K562 (cell line): Measurements from ENCODE around the gene ZFPM1. TPM values are rescaled to one million over a fixed set of nuclear protein-coding genes. Genes with fewer than 3 reads are reported as not detected.

Experiments
- CC2D1A ChIP-seq: fragments of 450-650 bp; IDR thresholded peaks from 2 replicates; pipeline ENCODE4 v1.6.1; 2017; ENCODE audit warnings: mild to moderate bottlenecking
- ELF1 ChIP-seq: fragments of 200-800 bp; sonication (Bioruptor generic); IDR thresholded peaks from 2 replicates; pipeline ENCODE4 v1.6.1; 2016; ENCODE audit warnings: missing genetic modification characterization, missing compliant biosample characterization
- HNRNPK ChIP-seq: fragments of 200-400 bp; formaldehyde crosslinking; IDR thresholded peaks from one replicate; pipeline ENCODE4 v1.6.1; 2018; ENCODE audit warnings: mild to moderate bottlenecking, low read depth, low read length; ENCODE audit not compliant: poor library complexity, severe bottlenecking
- L3MBTL2 ChIP-seq: fragments of 450-650 bp; IDR thresholded peaks from 2 replicates; pipeline ENCODE4 v1.6.1; 2016; ENCODE audit warnings: mild to moderate bottlenecking, moderate library complexity
- NBN ChIP-seq: fragments of 450-650 bp; IDR thresholded peaks from 2 replicates; pipeline ENCODE4 v1.6.1; 2016; ENCODE audit warnings: low read depth, mild to moderate bottlenecking
- NCOA1 ChIP-seq: fragments of 450-650 bp; IDR thresholded peaks from 2 replicates; pipeline ENCODE4 v1.6.1; 2016; ENCODE audit warnings: low read depth
- NCOA2 ChIP-seq, 2 experiments: fragments of 450-650 bp; IDR thresholded peaks; 2 replicates each; pipeline ENCODE4 v1.6.1; 2018; ENCODE audit warnings: mild to moderate bottlenecking in 2 of 2, moderate library complexity in 1 of 2; ENCODE audit not compliant: partially characterized antibody in 2 of 2
- PTBP1 ChIP-seq: fragments of 200-400 bp; formaldehyde crosslinking; IDR thresholded peaks from 2 replicates; pipeline ENCODE4 v1.6.1; 2017; ENCODE audit warnings: low read depth, low read length
- RCOR1 ChIP-seq, 2 experiments: IDR thresholded peaks; 2 replicates each; pipeline ENCODE4 v1.6.1; 2012; ENCODE audit warnings: low read depth in 2 of 2, low read length in 2 of 2, borderline replicate concordance in 1 of 2, improper control_type of control experiment in 1 of 2
- SIN3A ChIP-seq, 2 experiments: fragments of 150-350 bp in 1 of 2; IDR thresholded peaks; 2 replicates each; pipeline ENCODE4 v1.6.1; 2011 to 2016; ENCODE audit warnings: borderline replicate concordance in 2 of 2, low read depth in 2 of 2, low read length in 2 of 2, mild to moderate bottlenecking in 2 of 2, moderate library complexity in 2 of 2; ENCODE audit not compliant: control insufficient read depth in 1 of 2
- XRCC4 ChIP-seq: IDR thresholded peaks from one replicate; pipeline ENCODE4 v1.6.1; 2011; ENCODE audit not compliant: insufficient read depth, insufficient read length; ENCODE audit errors: extremely low read depth
- YBX1 ChIP-seq: fragments of 450-650 bp; IDR thresholded peaks from 2 replicates; pipeline ENCODE4 v1.7.1; 2016; ENCODE audit warnings: mild to moderate bottlenecking
- ZNF174 ChIP-seq: fragments of 250-450 bp; sonication (Bioruptor Pico); IDR thresholded peaks from 2 replicates; pipeline ENCODE4 v1.4.0; 2020; ENCODE audit warnings: mild to moderate bottlenecking
- ZNF3 ChIP-seq: fragments of 250-450 bp; sonication (Bioruptor Pico); IDR thresholded peaks from 2 replicates; pipeline ENCODE4 v1.5.0; 2021; ENCODE audit warnings: mild to moderate bottlenecking, moderate library complexity
- polyA plus RNA-seq, 8 experiments: library from polyadenylated mRNA; depleted of rRNA in 4 of 8; stranded (reverse) in 5 of 8; unstranded in 3 of 8; fragments of >200 nt; fragmentation: Nextera tagmentation in 2 of 8; fragmentation: Illumina TruSeq in 1 of 8; extraction: Ambion mirVana in 2 of 8; extraction: Trizol in 1 of 8; gene quantifications; 2 replicates each; pipeline versions ENCODE4 v1.2.1 to v1.2.3, GENCODE V29; 2011 to 2014; ENCODE audit warnings: inconsistent platforms in 1 of 8, missing spikeins in 1 of 8
- total RNA-seq, 7 experiments: library from RNA; depleted of rRNA in 6 of 7; stranded (reverse); fragments of >200 nt in 6 of 7; fragmentation: Illumina TruSeq in 2 of 7; extraction: Trizol in 2 of 7; gene quantifications; 2 replicates each; pipeline versions ENCODE4 v1.2.1 to v1.2.3, GENCODE V29; 2011 to 2021; ENCODE audit warnings: low replicate concordance in 1 of 7
- TF ChIP-seq, protein P1 (sequence below), 2 experiments: fragments of 450-650 bp; IDR thresholded peaks; 2 replicates each; pipeline ENCODE4 v1.6.1; 2016
- TF ChIP-seq, protein P2 (sequence below): IDR thresholded peaks from 3 replicates; pipeline ENCODE4 v1.6.1; 2011; ENCODE audit warnings: borderline replicate concordance, mild to moderate bottlenecking, moderate library complexity; ENCODE audit not compliant: insufficient read length; ENCODE audit errors: extremely low read depth
- TF ChIP-seq, protein P3 (sequence below): sonication (generic); formaldehyde crosslinking; IDR thresholded peaks from 2 replicates; pipeline ENCODE4 v1.8.1; 2023; ENCODE audit warnings: mild to moderate bottlenecking, missing genetic modification reagents, moderate library complexity
- TF ChIP-seq, protein P4 (sequence below): fragments of 450-650 bp; IDR thresholded peaks from 2 replicates; pipeline ENCODE4 v1.6.1; 2016; ENCODE audit warnings: low read depth, mild to moderate bottlenecking, moderate library complexity
- TF ChIP-seq, protein P5 (sequence below): fragments of 250-450 bp; sonication (Bioruptor Pico); IDR thresholded peaks from 2 replicates; pipeline ENCODE4 v1.6.1; 2021; ENCODE audit warnings: mild to moderate bottlenecking

The ZFPM1 gene
- total and polyA plus RNA-seq, 9 of the 15 experiments (the other 6 are each of a cell fraction or from before 2014, with no cell fraction given), result 0.03 to 35.9 (median 1.4) TPM

DNA sequence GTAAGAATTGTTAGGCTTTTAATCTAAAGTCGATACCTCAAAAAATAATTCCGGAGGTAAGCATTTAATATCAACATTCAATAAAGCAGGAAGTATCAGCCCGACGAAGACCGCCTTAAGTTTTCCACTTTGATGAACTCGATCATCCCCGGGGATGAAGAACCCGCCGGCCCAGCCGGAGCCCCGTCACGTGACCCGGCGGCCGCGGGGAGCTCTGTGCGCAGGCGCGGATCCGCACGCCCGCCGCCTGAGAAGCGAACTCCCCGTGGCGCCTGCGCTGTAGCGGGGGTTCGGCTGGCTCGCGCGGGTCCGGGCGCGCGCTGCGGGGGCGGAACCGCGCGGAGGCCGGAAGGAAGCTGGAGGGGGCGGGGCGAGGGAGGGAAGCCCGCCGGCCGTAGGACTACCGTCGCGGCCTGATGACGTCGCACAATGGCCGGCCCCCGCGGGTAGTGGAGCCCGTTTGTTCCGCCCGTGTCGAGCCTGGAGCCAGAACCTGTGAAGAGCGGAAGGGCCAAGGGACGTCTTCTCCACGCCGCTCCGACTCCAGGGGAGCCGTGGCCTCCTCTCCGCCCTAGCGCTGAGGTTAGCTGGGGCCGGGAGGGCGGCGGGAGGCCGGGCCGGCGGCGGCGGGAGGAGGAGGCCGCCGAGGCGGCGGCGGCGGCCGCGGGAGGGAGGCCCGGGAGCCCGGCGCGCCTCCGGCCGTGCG lies 117.1 kb downstream of the ZFPM1 start, which contains the start of gene ZC3H18 (continued):
- TF ChIP-seq, protein P1, sequence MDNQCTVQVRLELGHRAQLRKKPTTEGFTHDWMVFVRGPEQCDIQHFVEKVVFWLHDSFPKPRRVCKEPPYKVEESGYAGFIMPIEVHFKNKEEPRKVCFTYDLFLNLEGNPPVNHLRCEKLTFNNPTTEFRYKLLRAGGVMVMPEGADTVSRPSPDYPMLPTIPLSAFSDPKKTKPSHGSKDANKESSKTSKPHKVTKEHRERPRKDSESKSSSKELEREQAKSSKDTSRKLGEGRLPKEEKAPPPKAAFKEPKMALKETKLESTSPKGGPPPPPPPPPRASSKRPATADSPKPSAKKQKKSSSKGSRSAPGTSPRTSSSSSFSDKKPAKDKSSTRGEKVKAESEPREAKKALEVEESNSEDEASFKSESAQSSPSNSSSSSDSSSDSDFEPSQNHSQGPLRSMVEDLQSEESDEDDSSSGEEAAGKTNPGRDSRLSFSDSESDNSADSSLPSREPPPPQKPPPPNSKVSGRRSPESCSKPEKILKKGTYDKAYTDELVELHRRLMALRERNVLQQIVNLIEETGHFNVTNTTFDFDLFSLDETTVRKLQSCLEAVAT (IDR thresholded peaks at IDR 0.05), result no peak
- TF ChIP-seq, protein P2, sequence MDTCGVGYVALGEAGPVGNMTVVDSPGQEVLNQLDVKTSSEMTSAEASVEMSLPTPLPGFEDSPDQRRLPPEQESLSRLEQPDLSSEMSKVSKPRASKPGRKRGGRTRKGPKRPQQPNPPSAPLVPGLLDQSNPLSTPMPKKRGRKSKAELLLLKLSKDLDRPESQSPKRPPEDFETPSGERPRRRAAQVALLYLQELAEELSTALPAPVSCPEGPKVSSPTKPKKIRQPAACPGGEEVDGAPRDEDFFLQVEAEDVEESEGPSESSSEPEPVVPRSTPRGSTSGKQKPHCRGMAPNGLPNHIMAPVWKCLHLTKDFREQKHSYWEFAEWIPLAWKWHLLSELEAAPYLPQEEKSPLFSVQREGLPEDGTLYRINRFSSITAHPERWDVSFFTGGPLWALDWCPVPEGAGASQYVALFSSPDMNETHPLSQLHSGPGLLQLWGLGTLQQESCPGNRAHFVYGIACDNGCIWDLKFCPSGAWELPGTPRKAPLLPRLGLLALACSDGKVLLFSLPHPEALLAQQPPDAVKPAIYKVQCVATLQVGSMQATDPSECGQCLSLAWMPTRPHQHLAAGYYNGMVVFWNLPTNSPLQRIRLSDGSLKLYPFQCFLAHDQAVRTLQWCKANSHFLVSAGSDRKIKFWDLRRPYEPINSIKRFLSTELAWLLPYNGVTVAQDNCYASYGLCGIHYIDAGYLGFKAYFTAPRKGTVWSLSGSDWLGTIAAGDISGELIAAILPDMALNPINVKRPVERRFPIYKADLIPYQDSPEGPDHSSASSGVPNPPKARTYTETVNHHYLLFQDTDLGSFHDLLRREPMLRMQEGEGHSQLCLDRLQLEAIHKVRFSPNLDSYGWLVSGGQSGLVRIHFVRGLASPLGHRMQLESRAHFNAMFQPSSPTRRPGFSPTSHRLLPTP, result no peak
- TF ChIP-seq NCOA2 (IDR thresholded peaks at IDR 0.05; ENCODE audit: partially characterized antibody in 2 of 2), result no peak
- no peak for TF ChIP-seq XRCC4
- TF ChIP-seq NCOA1, result no peak
- no peak for TF ChIP-seq YBX1
- no peak for TF ChIP-seq CC2D1A
- TF ChIP-seq ZNF174, result no peak
- no peak for TF ChIP-seq PTBP1
- TF ChIP-seq ZNF3 (CRISPR knock-in tag), result no peak
- no peak for TF ChIP-seq HNRNPK
- TF ChIP-seq, protein P3, sequence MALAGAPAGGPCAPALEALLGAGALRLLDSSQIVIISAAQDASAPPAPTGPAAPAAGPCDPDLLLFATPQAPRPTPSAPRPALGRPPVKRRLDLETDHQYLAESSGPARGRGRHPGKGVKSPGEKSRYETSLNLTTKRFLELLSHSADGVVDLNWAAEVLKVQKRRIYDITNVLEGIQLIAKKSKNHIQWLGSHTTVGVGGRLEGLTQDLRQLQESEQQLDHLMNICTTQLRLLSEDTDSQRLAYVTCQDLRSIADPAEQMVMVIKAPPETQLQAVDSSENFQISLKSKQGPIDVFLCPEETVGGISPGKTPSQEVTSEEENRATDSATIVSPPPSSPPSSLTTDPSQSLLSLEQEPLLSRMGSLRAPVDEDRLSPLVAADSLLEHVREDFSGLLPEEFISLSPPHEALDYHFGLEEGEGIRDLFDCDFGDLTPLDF (CRISPR knock-in tag), result peak; percentile 90
- TF ChIP-seq NBN, result no peak
- TF ChIP-seq ELF1 (tag), result peak; percentile 97
- TF ChIP-seq SIN3A (IDR thresholded peaks at IDR 0.05; ENCODE audit: borderline replicate concordance in 2 of 2, control insufficient read depth in 1 of 2, low read depth in 2 of 2, low read length in 2 of 2), result peak; percentile 80 to 96
- peak; percentile 76 for TF ChIP-seq L3MBTL2
- TF ChIP-seq, protein P4, sequence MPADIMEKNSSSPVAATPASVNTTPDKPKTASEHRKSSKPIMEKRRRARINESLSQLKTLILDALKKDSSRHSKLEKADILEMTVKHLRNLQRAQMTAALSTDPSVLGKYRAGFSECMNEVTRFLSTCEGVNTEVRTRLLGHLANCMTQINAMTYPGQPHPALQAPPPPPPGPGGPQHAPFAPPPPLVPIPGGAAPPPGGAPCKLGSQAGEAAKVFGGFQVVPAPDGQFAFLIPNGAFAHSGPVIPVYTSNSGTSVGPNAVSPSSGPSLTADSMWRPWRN, result no peak
- peak in 1 of 2 experiments; percentile 47; a peak in 2 of 4 replicates for TF ChIP-seq RCOR1 (IDR thresholded peaks at IDR 0.05; ENCODE audit: borderline replicate concordance in 1 of 2, low read depth in 2 of 2, low read length in 2 of 2)
- TF ChIP-seq, protein P5, sequence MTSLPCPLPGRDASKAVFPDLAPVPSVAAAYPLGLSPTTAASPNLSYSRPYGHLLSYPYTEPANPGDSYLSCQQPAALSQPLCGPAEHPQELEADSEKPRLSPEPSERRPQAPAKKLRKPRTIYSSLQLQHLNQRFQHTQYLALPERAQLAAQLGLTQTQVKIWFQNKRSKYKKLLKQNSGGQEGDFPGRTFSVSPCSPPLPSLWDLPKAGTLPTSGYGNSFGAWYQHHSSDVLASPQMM, result no peak
